ENCODE measurements around the gene PFN3.
A peak's percentile ranks its signal among the peaks of the same experiment; 100 is the strongest.

The PFN3 gene

DNA sequence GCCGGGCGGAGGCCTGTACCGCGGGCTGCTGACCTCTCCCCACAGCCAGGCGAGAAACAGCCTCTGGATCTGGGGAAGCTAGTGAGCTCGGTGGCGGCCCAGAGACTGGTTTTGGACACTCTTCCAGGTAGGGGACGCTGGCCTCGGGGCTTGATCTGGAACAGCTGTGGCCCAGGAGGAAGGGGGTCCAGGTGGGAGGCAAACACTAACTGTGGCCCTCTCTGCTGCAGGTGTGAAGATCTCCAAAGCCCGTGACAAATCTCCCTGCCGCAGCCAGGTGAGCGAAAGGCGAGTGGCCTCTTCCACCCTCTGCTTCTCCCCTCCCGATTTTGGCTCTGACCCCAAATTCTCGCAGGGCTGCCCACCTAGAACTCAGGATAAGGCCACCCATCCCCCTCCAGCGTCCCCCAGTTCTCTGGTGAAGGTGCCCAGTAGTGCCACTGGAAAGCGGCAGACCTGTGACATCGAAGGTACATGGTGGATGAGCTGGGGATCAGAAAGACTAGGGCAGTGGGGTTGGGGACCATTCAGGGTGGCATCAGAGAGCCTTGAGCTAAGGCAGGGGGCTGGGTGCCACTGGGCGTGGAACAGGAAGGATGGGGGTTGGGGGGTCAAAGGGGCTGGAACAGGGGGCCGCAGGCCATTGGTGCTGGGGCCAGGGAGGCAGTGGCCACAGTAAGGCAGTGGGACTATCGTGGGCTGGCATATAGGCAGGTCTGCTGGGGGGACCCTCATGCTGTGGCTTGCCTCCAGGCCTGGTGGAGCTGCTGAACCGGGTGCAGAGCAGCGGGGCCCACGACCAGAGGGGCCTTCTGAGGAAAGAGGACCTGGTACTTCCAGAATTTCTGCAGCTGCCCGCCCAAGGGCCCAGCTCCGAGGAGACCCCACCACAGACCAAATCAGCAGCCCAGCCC, 29.1 kb downstream of the PFN3 start:
- TF ChIP-seq, protein P1, sequence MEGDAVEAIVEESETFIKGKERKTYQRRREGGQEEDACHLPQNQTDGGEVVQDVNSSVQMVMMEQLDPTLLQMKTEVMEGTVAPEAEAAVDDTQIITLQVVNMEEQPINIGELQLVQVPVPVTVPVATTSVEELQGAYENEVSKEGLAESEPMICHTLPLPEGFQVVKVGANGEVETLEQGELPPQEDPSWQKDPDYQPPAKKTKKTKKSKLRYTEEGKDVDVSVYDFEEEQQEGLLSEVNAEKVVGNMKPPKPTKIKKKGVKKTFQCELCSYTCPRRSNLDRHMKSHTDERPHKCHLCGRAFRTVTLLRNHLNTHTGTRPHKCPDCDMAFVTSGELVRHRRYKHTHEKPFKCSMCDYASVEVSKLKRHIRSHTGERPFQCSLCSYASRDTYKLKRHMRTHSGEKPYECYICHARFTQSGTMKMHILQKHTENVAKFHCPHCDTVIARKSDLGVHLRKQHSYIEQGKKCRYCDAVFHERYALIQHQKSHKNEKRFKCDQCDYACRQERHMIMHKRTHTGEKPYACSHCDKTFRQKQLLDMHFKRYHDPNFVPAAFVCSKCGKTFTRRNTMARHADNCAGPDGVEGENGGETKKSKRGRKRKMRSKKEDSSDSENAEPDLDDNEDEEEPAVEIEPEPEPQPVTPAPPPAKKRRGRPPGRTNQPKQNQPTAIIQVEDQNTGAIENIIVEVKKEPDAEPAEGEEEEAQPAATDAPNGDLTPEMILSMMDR (IDR thresholded peaks at IDR 0.05; ENCODE audit: control insufficient read depth, insufficient read depth, low read depth, low read length, missing control alignments), result no peak
- DNase-seq (ENCODE audit: low read depth), result no peak
- H3K4me3 ChIP-seq (ENCODE audit: control insufficient read depth, low read depth, low read length), result peak overlapping the region; percentile 43

DNA sequence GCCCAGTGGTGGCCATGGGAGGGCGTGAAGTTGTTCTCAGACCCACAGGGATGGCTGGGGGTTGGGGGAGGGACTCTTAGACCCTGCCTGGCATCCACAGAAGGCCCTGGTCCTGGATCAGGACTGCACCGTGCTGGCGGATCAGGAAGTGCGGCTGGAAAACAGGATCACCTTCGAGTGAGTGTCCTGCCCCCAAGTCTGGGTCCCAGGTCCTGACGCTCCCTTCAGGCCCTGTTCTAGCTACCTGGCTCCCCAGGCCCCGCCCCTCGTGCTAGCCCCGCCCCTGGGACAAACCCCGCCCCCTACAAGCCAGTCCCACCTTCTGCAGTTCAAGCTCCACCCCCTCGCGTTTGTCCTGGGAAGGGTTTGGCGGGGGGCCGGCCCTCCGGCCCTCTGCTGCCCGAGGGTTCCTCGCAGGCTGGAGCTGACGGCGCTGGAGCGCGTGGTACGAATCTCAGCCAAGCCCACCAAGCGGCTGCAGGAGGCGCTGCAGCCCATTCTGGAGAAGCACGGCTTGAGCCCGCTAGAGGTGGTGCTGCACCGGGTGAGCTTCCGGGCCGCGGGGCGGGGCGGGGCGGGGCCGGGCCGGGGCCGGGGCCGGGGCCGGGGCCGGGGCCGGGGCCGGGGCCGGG, 29.9 kb downstream of the PFN3 start:
- peak overlapping the region; percentile 43 for H3K4me3 ChIP-seq (ENCODE audit: control insufficient read depth, low read depth, low read length)
- TF ChIP-seq, protein P1 (IDR thresholded peaks at IDR 0.05; ENCODE audit: control insufficient read depth, insufficient read depth, low read depth, low read length, missing control alignments), result peak; percentile 52
- DNase-seq (ENCODE audit: low read depth), result no peak

DNA sequence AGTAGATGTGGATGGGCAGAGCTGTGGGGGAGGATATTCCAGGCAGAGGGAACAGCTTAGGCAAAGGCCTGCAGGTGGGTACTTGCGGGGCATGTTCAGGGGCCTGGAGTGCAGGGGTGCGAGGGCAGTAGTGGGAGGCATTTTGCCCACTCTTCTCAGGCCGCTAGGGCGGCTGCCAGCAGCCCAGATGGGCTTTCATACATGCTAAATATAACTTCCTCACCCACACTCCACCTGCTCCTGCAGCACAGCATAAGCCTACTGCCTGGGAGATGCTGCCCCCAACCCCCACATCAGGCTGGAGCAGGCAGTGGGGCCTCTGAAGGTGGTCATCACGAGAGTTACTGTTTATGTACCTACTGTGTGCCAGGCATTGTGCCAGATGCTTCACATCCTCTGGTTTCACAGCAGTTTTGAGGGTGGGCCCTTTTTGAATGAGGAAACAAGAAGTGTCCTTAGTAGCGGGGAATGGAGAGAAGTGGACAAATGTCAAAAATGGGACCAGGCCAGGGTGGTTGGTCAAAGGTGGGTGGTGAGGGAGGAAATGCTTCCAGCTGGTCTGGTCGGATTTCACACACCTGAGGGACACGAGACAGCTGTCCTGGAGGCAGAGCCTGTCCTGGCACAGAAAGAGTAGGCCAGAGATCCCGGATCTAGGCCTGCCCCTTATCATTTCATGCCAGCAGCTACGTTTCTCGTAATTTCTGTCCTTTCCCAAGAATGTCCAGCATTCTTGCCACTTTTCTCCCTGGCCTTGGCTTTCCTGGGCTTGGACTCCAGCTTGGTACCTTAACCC, 30.6 kb downstream of the PFN3 start:
- TF ChIP-seq, protein P1 (IDR thresholded peaks at IDR 0.05; ENCODE audit: control insufficient read depth, insufficient read depth, low read depth, low read length, missing control alignments), result no peak
- H3K4me3 ChIP-seq (ENCODE audit: control insufficient read depth, low read depth, low read length), result no peak overlapping the region
- no peak for DNase-seq (ENCODE audit: low read depth)

DNA sequence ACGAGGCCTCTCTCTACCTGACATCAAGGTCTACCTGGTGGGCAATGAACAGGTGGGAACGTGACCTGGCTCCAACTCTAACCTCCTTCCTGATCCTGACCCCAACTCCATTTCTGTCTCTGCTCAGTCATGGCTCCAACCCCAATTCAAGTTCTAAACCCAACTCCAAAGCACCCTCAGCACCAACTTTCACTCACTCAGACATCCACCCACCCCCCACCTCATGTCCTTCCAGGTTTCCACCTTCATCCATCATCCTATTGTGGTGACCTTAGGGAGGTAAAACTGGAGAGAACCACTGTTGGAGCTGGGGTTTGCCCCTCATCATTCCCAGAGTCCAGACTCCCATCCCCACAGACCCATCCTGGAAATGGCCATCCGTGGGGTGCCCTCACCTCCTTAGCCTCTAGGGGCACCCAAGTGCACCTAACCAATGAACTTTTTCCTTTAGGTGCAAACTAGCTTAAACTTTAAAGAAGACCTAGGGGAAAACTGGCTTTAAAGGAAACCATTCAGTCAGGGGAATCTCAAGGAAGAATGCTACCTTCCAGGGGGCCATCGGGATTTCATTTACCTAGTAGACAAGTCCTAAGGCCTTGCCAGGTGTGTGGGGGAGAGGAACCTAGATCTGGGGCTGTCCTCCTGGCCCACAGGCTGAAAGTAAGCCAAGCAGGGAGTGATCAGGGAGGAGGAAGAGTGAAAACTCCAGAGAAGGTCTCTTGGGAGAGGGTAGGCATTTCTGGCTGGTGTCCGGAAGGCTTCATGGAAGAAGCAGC, 31.4 kb downstream of the PFN3 start:
- DNase-seq (ENCODE audit: low read depth), result no peak
- TF ChIP-seq, protein P1 (IDR thresholded peaks at IDR 0.05; ENCODE audit: control insufficient read depth, insufficient read depth, low read depth, low read length, missing control alignments), result peak; percentile 71

DNA sequence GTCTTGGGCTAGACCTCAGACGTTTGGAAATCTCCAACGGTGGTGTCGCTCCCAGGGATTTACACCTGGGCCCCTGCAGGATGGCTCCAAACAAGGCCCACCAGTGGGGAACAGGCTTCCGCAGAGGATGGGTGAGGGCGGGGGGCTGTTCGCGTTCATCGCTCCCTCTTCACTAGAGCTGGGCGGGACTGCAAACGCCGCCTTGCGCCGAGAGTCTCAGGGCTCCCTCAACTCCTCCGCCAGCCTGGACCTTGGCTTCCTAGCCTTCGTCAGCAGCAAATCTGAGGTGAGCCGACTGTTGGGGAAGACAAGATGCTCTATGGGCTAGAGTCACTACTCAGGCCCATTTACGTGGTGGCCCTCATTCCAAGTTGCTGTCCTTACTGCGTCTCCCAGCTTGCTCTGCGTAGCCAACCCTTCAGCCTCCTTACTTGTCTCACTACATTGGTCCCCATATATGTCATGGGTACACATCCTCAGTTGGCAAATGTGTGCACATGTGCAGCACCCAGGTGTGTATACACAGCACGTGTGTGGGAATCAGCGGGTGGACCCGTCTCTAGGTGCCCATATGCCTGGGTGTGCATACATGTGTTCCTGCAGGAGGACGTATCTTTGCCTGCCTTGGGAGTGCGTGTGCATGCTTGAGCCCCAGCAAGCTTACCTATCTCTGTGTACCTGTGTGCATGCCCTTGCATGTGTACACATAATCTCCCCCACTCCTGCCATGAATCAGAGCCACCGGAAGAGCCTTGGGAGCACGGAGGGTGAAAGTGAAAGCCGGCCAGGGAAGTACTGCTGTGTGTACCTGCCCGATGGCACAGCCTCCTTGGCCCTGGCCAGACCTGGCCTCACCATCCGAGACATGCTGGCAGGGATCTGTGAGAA, 32.2 kb downstream of the PFN3 start:
- TF ChIP-seq, protein P1 (IDR thresholded peaks at IDR 0.05; ENCODE audit: control insufficient read depth, insufficient read depth, low read depth, low read length, missing control alignments), result no peak
- no peak overlapping the region for H3K4me3 ChIP-seq (ENCODE audit: control insufficient read depth, low read depth, low read length)
- no peak for DNase-seq (ENCODE audit: low read depth)

More for the DNA sequence above, 31.4 kb downstream of the PFN3 start:
- H3K4me3 ChIP-seq (ENCODE audit: control insufficient read depth, low read depth, low read length), result no peak overlapping the region

Data from AG09309 (cell line).